GM18951 (cell line): ENCODE data around the gene SLC25A33.
"Not testable (repeated sequence)": the region's sequence is repeated elsewhere in the genome, so short reads cannot be mapped to it uniquely, and the experiment has no call there.

Experiments used
- POLR2A ChIP-seq: IDR thresholded peaks from 4 replicates; pipeline ENCODE4 v1.6.1; 2011; ENCODE audit warnings: mild to moderate bottlenecking; ENCODE audit not compliant: insufficient read length, insufficient read depth; ENCODE audit errors: extremely low read depth
- in situ Hi-C: fragments of 300-500 bp; cut with MboI; formaldehyde crosslinking; loops from one replicate; pipeline ENCODE4 v1.12.0; 2022; ENCODE audit warnings: low sequenced_read_pairs, mixed read lengths, inconsistent platforms; ENCODE audit not compliant: unreplicated experiment

Gene SLC25A33

DNA sequence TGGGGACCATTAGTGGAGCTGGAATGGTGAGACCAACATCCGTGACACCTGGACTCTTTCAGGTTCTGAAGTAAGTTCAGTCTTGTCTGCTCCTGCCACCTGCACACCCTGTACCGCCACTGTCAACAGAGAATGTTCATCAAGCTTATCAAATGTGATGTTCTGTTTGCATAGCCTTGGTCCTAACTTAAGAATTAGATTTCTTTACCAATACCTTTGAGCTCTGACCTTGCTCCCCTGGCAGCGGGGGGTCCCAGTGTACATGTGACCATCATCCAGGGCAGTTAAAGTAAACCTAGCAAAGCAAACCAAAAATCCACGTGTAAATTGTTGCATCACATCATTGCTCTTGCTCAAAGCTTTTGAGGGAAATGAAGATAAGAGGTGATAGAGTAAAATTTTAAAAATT lies 14.5 kb downstream of the SLC25A33 start:
- in situ Hi-C loops = no loop called here

GRCh38 chr1:9555942-9556341 lies 16.7 kb downstream of the SLC25A33 start:
- in situ Hi-C loops = no loop called here
- no peak for TF ChIP-seq POLR2A

More for the DNA sequence above, 14.5 kb downstream of the SLC25A33 start:
- TF ChIP-seq POLR2A = no peak

DNA sequence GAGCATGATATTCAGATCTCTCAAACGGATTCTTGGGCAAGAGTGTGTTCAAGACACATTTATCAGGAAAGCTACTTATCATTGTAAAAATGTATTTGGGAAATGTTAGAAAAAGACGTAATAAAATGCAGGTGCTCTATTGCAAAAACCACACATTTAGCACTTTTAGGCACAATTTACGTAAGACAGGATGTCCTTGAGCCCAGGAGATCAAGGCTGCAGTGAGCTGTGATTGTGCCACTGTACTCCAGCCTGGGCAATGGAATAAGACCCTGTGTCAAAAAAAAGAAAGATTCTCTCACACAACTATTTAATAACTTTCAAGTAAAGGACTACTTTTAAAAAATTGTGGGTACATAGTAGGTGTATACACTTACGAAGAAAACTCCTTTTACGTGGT lies 18.4 kb downstream of the SLC25A33 start:
- in situ Hi-C loops = no loop called here

DNA sequence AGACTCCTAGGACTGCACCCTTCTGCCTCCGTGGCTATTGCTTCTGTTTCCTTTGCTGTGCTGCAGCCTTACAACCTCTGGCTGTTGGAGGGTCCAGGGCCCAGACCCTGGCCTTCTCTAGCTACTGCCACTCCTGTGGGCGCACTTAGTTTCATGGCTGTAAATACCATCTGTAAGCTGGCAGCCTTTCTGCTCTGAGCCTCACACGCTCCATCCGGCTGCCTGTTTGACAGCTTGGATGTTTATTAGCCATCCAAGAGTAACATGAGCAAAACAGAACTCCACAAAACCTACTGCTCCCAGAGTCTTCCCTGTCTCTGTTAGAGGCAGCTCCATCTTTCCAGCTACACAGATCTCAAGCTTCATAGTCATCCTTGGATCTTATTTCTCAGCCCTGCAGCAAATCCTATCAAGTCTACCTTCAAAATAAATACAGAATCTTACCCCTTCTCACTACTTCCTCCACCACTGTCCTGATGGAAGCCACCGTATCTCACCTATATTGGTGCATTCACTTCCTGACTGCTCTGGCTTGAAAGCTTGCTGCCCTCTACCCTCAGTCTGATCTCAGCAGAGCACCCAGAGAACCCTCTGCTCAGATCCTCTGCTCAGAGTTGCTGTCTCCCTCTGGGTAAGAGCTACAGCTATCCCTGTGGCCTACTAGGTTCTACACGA lies 19.1 kb downstream of the SLC25A33 start:
- in situ Hi-C loops = no loop called here
- TF ChIP-seq POLR2A = no peak

More for the DNA sequence above, 18.4 kb downstream of the SLC25A33 start:
- TF ChIP-seq POLR2A = no peak

DNA sequence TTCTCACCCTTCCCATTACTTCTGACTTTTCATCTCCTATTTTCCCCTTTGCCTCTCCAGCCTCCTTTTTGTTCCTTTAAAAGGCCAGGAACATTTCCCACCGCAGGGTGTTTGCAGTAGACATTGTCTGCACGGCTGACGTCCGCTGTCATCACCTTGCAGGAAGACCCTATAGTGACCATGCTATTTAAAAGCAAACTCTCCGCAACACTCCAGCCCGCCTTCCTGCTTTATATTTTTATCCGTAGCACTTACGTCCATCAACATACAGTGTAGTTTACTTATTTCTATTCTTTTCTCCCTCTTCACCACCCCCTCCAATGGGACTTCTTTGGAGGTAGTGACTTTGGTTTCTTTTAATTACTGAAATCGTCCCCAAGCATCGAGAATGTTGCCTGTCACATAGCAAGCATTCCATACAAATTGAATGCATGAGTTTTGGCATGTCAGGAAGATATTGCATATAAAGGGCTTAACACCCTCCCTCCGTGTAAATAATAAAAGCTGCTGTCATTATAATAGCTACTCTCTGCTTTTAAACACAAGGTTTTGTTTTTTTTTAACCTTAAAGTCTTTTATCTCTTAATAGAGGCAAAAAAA lies 19.8 kb downstream of the SLC25A33 start:
- in situ Hi-C loops = no loop called here
- TF ChIP-seq POLR2A = no peak

DNA sequence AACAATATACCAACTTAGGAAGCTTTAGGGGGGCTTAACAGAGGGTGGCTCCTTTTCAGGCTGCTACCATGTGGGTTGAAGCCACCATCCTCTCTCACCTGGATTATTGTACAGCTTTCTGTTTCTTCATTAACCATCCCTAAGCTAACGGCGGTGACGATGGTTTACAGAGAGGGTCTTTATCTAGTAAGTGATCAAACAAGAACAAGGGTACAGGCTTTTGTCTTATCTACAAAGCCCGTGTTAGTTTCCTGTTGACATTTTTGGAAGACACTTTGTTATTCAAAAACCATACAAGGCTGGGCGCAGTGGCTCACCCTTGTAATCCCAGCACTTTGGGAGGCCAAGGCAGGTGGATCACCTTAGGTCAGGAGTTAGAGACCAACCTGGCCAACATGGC lies 20.4 kb downstream of the SLC25A33 start:
- TF ChIP-seq POLR2A = no peak
- in situ Hi-C loops = loop anchor here (10.0 kb wide), 1 partner anchor 55 kb away; no protein-coding TSS in a partner anchor

DNA sequence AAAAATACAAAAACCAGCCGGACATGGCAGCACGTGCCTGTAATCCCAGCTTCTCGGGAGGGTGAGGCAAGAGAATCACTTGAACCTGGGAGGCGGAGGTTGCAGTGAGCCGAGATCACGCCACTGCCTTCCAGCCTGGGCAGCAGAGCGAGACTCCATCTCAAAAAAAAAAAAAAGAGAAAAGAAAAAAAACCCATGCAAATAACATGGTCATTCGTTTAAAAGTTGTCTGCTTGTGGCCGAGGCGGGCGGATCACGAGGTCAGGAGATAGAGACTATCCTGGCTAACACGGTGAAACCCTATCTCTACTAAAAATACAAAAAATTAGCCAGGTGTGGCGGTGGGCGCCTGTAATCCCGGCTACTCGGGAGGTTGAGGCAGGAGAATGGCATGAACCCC lies 20.8 kb downstream of the SLC25A33 start:
- in situ Hi-C loops = loop anchor here (10.0 kb wide), 1 partner anchor 55 kb away; no protein-coding TSS in a partner anchor

GRCh38 chr1:9561429-9561828 lies 22.2 kb downstream of the SLC25A33 start:
- in situ Hi-C loops = loop anchor here (10.0 kb wide), 1 partner anchor 57 kb away; no protein-coding TSS in a partner anchor
- TF ChIP-seq POLR2A = no peak

DNA sequence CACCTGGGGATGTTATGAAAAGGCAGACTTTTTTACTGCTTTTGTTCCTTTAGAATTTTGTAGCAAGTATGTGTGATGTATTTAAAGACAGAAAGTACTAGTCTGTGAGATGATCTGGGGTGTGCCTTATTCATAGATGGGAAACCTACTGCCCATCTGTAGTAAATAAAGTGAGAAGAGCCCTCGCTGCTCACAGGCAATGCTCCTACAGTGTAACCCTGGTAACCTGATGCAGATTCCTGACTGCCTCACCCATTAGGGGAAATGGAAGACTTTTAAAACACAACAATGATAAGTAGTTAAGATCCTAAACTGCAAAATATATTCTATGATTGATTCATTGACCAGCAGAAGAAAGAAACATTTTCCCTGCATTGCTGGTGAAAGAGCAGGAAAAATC lies 30.0 kb downstream of the SLC25A33 start:
- in situ Hi-C loops = loop anchor here (10.0 kb wide), 1 partner anchor 64 kb away; no protein-coding TSS in a partner anchor
- no peak for TF ChIP-seq POLR2A

GRCh38 chr1:9570886-9571529 lies 31.7 kb downstream of the SLC25A33 start:
- in situ Hi-C loops = not testable (repeated sequence)

DNA sequence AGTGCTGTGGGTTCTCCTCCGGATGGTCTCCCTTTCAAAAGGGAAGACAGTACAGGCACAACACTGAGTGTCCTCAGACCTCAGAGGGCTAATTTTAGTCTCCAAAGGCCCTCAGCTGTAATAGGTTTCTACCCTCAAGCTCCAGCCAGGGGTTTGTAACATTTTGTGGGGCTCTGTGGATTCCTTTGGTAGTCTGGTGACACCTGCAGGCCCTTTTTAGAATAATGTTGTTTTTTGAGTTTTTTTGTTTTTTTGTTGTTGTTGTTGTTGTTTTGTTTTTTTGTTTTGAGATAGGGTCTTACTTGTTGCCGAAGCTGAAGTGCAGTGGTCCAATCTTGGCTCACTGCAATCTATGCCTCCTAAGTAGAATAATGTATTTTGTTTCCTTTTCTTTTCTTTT lies 34.5 kb downstream of the SLC25A33 start:
- in situ Hi-C loops = no loop called here
- TF ChIP-seq POLR2A = no peak

DNA sequence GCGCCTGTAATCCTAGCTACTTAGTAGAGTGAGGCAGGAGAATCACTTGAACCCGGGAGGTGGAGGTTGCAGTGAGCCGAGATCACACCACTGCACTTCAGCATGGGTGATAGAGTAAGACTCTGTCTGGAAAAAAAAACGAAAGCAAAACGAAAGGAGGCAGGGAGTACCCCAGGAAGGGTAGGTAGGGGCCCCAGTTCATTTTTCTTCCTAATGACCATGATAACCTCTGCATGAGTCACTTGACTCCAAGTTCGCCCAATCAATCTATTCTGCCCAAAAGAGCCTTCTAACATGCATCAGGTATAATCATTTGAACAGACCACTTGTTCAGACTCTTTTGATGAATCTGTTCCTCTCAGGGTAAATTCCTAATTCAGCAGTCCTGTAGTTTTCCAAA lies 36.2 kb downstream of the SLC25A33 start:
- in situ Hi-C loops = no loop called here
- TF ChIP-seq POLR2A = no peak

GRCh38 chr1:9576903-9577302 lies 37.6 kb downstream of the SLC25A33 start:
- no peak for TF ChIP-seq POLR2A
- in situ Hi-C loops = no loop called here

- in situ Hi-C loops = no loop called here
- no peak for TF ChIP-seq POLR2A
Measured at GRCh38 chr1:9577423-9577822, 38.2 kb downstream of the SLC25A33 start.
